Measurements from ENCODE around the gene TIAM2.
"Not testable (repeated sequence)": the region's sequence is repeated elsewhere in the genome, so short reads cannot be mapped to it uniquely, and the experiment has no call there.

TIAM2 gene

GRCh38 chr6:155066921-155067680 is 72.0 kb downstream of the TIAM2 start:
- no peak for DNase-seq

GRCh38 chr6:155067956-155068615 is 73.0 kb downstream of the TIAM2 start:
- DNase-seq = no peak

DNA sequence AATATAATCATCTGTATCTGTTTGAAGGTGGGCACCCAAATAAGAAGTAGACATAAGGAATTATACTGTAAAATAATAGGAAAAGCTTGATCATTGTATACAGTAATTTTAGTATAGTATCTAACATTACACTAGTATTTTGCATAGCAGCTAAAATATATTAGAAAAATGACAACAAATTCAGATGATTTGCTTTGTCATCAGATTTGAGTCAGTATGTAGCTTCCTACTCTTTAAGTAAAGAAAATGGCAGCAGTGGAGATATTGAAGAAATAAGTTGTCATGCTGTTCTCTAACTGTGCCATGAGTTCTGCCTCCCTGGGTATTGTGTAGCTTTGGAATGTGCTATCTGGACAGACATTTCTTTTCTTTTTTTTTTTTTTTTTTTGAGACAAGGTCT is 74.4 kb downstream of the TIAM2 start:
- no peak for DNase-seq

GRCh38 chr6:155075930-155076695 is 81.0 kb downstream of the TIAM2 start:
- no peak for DNase-seq

DNA sequence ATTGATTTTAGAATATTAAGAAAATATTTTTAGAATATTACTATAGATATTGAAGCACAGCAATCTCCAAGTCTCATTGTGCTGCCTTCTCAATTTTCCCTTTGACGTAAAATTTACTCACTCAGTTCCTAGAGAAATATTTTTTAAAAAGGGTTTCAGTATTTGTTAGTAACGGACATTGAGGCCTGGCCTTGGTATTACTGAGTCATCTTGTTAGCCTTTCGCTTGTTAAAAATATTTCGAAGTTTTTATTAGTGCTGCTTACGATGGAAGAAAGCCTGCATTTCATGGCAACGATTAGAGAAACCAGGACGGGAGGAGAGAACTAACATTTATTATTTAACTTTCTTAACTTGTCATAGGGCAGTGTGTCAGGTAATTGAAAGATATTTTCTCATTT is 82.2 kb downstream of the TIAM2 start:
- no peak for DNase-seq

DNA sequence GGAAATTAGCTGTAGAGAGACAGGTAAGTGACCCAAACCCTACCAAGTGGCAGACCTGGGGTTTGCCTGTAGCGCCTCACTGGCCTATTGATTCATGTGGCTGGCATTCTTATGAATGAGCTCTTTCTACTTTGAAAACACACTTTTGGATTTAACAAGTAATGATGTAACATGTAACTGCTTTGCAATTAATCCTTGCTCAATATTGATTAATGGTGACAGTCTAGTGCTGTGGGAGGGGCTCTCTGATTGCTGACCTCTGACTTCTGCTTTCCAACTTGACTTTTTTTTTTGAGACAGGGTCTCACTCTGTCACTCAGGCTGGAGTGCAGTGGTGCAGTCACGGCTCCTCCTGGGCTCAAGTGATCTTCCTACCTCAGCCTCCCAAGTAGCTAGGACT is 82.7 kb downstream of the TIAM2 start:
- no peak for DNase-seq

- DNase-seq = no peak
These were observed 83.2 kb downstream of the TIAM2 start for GRCh38 chr6:155078331-155078745.

DNA sequence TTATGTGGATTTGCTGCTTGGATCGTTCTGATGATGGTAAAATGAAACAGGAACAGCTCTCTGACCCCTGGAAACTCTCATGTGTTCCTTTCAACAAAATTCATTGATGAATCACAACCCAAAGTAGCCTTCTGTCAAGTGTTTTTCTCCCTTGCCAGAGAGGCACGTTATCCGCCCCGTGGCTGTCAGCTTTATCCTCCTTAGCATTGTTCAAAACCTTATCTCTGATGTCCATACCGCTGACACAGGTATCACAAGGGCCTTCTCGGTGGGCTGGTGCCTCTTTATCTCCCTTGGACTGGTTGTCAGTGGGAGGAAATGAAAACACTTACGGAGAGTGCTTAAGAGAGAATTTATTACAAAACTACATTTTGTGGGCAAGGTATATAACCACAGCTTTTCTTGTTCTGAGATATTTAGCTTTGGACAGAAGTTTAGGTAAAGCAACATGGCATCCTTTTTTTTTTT is 84.9 kb downstream of the TIAM2 start:
- DNase-seq = no peak

- DNase-seq = no peak
These were observed 86.0 kb downstream of the TIAM2 start for GRCh38 chr6:155080881-155081845.

- no peak for DNase-seq
These were observed 89.5 kb downstream of the TIAM2 start for GRCh38 chr6:155084431-155085123.

GRCh38 chr6:155085582-155086257 is 90.6 kb downstream of the TIAM2 start:
- no peak for DNase-seq

DNA sequence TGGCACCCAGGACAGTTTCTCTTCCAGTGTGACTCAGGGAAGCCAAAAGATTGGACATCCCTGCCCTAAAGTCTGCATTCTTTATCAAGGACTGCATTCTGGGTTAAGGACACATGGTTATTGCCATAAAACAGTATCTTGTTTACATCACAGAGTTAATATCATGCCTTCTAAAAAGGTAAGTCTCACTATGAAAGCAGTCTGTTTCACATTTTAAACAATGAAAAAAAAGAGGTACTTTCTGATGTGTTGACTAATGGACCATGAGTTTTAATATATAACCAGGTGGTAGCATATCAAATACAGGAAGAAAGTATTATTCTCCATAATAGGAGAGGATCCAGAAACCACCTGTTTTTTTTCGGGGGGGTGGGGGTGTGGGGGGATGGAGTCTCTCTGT is 93.7 kb downstream of the TIAM2 start:
- DNase-seq = no peak

GRCh38 chr6:155089746-155090145 is 94.6 kb downstream of the TIAM2 start:
- DNase-seq = no peak

GRCh38 chr6:155090166-155090565 is 95.1 kb downstream of the TIAM2 start:
- no peak for DNase-seq

- DNase-seq = no peak
These were observed 96.6 kb downstream of the TIAM2 start for GRCh38 chr6:155091756-155092155.

GRCh38 chr6:155093430-155093829 is 98.3 kb downstream of the TIAM2 start:
- DNase-seq = no peak

DNA sequence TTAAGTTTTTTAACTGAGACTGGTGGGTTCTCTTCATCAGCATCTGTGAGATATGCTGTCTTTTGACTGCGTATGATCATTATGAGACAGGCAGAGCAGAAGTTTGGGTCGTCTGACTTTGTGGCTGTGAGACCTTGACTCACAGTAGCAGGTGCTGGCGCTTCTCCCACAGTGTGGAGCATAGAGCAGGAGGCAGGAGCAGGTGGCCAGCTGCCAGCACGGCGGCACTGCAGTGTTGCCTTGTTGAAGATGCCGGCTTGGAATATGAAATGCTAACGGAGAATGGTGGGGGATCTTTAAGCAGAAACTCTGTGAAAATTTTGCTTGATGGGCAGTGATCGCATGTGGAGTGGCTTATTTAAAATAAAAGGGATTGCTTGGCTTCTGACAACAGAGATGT is 105.0 kb downstream of the TIAM2 start:
- DNase-seq = no peak

DNA sequence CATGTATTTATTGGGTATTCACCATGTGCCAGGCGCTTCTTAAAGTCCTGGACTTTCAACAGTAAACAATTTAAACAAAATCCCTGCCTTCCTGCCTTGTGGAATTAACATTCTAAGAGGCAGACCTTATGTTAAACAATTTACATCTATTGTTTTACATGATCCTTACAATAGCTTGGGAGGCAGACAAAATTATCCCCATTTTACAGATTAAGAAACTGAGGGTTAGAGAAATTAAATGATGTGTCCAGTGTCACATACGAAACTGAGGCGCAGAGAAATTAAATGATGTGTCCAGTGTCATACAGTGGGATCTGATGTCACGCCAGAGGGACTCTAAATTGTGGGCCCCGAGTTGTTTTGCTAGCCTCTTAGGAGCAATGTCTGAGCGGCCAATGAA is 105.5 kb downstream of the TIAM2 start:
- no peak for DNase-seq

DNA sequence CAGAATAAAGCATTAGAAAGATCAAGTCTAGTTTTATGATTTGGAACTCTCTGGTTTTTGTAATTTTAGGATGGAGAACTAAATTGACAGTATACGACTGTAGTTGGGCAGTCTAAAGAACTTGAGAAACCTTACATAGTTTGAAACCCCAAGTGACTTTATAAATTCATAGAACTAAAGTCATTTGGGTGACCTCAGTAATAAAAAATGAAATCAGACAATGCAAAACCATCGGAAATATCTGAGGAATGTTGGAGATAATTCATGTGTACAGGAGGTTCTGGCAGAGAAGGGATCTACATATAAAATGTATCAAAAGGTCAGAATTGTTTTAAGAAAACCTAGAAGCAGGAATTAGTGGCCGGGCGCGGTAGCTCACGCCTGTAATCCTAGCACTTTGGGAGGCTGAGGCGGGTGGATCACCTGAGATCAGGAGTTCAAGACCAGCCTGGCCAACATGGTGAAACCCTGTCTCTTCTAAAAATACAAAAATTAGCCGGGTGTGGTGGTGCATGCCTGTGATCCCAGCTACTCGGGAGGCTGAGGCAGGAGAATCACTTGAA is 108.0 kb downstream of the TIAM2 start:
- DNase-seq = not testable (repeated sequence)

DNA sequence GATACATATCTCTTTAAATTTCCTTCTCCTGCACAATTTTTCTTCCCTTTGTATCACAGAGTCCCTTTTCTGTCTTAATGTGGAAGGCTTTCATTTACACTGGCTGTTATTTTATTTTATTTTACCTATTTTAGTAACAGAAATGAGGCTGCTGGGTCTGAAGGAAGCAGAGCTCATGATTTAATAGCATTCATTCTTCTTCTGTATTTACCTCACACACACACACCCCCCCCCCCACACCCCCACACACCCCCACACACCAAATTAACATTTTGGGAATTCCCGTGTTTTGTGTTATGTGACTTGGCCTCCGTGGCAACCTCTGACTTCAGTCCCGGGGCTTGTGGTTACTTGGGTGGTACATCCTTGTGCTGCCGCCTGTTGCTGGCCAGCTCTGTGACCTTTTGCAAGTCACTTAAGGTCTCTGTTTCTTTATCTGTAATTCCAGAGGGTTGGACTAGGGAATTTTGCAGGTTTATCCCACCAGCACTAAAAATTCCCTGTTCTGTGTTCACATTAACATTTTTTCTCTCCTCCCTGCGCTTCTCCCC is 108.8 kb downstream of the TIAM2 start:
- no peak for DNase-seq

All from activated gamma-delta T cell (primary cell).